ENCODE results near the gene C15orf39.

DNA sequence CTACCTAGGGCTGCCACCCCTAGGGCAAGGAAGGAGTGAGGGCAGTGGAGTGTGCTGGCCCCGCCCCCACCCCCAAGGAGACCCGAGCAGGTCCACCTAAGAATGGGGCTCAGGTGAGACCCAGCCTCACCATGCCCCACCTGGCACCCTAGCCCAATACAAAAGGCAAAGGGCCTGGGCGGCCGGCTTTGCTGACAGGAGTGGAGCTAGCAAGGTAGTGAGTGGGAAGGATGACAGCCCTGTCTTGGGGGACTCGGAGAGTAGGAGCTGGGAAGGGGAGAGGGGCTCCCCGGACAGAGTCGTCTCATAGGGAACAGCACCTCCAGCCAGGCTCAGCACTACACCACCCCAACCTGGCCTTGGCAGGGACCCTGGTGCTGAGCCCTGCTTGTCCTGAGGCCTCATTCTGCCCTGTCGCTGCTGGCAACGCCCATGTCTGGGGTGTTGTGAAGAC is 12.1 kb downstream of the C15orf39 start:
- TF ChIP-seq POLR2A (IDR thresholded peaks at IDR 0.05; ENCODE audit: low read depth, low read length) (peak; percentile 62; the same call in 1 of the 2 replicates), POLR2AphosphoS5 (IDR thresholded peaks at IDR 0.05; ENCODE audit: low read depth, low read length) (peak; percentile 88)
